ENCODE data around the gene MOGAT3.

DNA sequence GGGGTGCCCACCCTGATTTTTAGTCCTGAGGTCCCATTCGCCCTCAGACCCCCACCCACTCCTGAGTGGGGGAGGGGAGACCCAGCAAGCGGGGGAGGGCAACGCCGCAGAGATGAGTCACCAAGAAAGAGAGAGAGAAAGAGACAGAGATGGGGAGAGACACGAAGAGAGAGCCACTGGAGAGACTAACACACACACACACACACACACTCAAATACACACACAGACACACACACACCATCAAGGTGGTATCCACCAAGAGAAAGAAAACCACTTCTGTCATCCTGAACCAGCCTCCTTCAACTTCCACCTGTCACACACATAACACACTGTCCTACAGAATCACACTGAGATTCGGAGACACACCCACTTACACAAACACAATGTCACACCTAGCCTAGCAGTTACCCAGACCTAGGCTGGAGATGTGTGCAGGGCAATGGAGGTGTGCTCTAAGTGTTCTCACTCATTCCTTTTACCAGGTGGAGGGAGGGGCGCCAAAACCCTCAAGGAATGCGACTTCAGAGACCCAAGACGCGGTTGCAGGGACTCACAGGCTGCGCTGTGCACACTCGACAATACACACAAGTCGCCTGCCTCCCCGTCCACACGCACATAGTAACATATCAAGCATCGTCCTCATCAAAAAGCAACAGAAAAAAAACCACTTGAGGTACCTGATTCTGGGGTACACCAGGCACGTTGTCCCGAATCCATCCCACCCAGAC is 31.6 kb downstream of the MOGAT3 start:
- TF ChIP-seq POLR2A (IDR thresholded peaks at IDR 0.05) = no peak
- TF ChIP-seq, protein P1, sequence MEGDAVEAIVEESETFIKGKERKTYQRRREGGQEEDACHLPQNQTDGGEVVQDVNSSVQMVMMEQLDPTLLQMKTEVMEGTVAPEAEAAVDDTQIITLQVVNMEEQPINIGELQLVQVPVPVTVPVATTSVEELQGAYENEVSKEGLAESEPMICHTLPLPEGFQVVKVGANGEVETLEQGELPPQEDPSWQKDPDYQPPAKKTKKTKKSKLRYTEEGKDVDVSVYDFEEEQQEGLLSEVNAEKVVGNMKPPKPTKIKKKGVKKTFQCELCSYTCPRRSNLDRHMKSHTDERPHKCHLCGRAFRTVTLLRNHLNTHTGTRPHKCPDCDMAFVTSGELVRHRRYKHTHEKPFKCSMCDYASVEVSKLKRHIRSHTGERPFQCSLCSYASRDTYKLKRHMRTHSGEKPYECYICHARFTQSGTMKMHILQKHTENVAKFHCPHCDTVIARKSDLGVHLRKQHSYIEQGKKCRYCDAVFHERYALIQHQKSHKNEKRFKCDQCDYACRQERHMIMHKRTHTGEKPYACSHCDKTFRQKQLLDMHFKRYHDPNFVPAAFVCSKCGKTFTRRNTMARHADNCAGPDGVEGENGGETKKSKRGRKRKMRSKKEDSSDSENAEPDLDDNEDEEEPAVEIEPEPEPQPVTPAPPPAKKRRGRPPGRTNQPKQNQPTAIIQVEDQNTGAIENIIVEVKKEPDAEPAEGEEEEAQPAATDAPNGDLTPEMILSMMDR (IDR thresholded peaks at IDR 0.05) = no peak
- no peak for TF ChIP-seq EP300 (IDR thresholded peaks at IDR 0.05)

All from stomach (tissue), 4 donors.